Measurements from ENCODE around the gene PLG. TPM values are rescaled to one million over a fixed set of nuclear protein-coding genes. Genes with fewer than 3 reads are reported as not detected.
"Not testable (repeated sequence)": the region's sequence is repeated elsewhere in the genome, so short reads cannot be mapped to it uniquely, and the experiment has no call there.

The PLG gene
- total RNA-seq, 2 donors from 2014 or later: not detected

DNA sequence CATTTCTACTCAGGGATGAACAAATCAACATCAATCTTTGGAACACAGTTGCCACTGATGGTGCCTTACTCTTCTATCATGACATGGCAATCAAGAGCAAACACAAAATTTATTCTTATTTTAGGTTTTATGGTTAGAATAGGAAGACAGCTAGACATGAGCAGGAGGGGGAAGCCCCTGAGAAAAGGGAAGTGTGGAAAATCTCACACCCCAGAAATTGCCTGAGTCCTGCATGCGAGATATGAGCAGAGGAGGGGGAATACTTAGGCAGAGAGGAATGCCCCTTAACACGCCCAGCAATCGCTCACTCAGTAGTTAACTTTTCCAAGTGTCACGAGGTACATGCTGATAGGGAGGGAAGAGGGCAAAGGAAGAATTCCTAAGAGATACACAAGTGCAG, 79.3 kb downstream of the PLG start:
- Histone ChIP-seq H3K4me3 (no peak overlapping the region), H3K36me3 (no peaks in the 10 kb centered on the region), H3K27ac (no peak overlapping the region), H3K9me3 (no peaks in the 10 kb centered on the region), H3K27me3 (replicated peaks; ENCODE audit: insufficient read depth) (no peaks in the 10 kb centered on the region), H3K4me1 (ENCODE audit: control insufficient read depth in 1 of 2, low read depth in 2 of 2) (no peaks in the 10 kb centered on the region)
- DNase-seq (ENCODE audit: low spot score): no peak
- TF ChIP-seq, protein P1, sequence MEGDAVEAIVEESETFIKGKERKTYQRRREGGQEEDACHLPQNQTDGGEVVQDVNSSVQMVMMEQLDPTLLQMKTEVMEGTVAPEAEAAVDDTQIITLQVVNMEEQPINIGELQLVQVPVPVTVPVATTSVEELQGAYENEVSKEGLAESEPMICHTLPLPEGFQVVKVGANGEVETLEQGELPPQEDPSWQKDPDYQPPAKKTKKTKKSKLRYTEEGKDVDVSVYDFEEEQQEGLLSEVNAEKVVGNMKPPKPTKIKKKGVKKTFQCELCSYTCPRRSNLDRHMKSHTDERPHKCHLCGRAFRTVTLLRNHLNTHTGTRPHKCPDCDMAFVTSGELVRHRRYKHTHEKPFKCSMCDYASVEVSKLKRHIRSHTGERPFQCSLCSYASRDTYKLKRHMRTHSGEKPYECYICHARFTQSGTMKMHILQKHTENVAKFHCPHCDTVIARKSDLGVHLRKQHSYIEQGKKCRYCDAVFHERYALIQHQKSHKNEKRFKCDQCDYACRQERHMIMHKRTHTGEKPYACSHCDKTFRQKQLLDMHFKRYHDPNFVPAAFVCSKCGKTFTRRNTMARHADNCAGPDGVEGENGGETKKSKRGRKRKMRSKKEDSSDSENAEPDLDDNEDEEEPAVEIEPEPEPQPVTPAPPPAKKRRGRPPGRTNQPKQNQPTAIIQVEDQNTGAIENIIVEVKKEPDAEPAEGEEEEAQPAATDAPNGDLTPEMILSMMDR (IDR thresholded peaks at IDR 0.05): no peak
- ATAC-seq (ENCODE audit: insufficient number of reproducible peaks, low FRiP score, low read depth): no peak

DNA sequence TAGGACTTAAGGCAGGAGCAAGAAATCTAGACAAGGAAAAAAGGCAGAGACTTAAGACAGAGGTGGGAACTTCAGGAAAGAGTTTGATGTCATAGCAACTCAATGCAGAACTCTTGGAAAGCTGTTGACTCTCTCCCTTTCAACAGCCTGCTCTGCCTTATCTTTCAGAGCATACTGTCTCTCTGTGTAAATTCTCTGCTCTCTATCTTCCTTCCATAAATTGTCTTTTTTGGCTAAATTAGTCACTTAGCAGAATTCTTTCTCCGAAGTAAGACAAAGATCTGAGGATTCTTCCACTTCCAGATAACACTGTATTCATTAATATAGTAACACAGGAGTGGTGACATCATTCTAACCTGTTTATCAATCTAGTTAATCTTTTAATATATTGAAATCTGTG, 80.2 kb downstream of the PLG start:
- ATAC-seq (ENCODE audit: insufficient number of reproducible peaks, low FRiP score, low read depth) (no peak), DNase-seq (ENCODE audit: low spot score) (no peak)
- no peaks in the 10 kb centered on the region for H3K9me3 ChIP-seq
- no peaks in the 10 kb centered on the region for H3K4me1 ChIP-seq (ENCODE audit: control insufficient read depth in 1 of 2, low read depth in 2 of 2)
- TF ChIP-seq, protein P1 (IDR thresholded peaks at IDR 0.05): no peak
- H3K27ac ChIP-seq: no peak overlapping the region
- no peaks in the 10 kb centered on the region for H3K27me3 ChIP-seq (replicated peaks; ENCODE audit: insufficient read depth)
- no peak overlapping the region for H3K4me3 ChIP-seq
- H3K36me3 ChIP-seq: no peaks in the 10 kb centered on the region

DNA sequence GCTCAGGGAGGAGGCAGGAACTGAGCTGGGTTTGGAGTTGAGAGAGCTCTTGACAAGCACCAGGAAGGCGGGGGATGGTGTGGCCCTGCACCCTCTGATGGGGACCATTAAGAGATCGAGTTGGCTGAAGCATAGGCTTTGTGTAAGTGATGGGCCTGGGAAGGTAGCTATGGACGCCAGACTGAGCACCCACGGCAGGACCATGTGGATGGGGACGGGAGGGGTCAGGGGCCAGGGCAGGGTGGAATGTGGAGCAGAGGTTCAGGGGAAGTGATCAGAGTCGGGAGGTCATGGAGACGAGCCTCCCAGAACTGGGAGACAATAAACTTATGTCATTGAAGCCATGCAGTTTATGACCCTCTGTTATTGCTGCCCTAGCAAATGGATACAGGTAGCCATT, 81.7 kb downstream of the PLG start:
- DNase-seq (ENCODE audit: low spot score) (no peak), ATAC-seq (ENCODE audit: insufficient number of reproducible peaks, low FRiP score, low read depth) (no peak)
- no peaks in the 10 kb centered on the region for H3K27me3 ChIP-seq (replicated peaks; ENCODE audit: insufficient read depth)
- no peak overlapping the region for H3K4me3 ChIP-seq
- H3K27ac ChIP-seq: no peak overlapping the region
- no peaks in the 10 kb centered on the region for H3K9me3 ChIP-seq
- TF ChIP-seq, protein P1 (IDR thresholded peaks at IDR 0.05): no peak
- no peaks in the 10 kb centered on the region for H3K4me1 ChIP-seq (ENCODE audit: control insufficient read depth in 1 of 2, low read depth in 2 of 2)
- no peaks in the 10 kb centered on the region for H3K36me3 ChIP-seq

DNA sequence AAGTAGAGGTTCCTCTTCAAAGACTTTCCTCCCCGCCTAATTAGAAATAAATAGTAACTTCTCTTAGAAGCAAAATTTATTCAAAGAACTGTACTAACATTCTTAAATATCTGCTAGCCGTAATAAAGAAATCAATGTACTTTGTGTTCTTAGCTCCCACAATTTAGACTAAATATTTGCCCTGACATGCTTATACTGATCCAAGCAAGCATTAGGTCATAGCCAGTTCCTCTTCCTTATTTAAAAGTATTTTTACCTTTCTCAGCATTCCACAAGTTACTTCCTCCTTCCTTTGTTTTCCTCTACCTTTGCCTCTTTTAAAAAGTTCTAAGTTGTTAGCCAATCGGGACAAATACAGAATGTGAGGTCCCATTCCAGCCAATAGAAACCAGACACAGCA, 86.1 kb downstream of the PLG start:
- not testable (repeated sequence) for DNase-seq (ENCODE audit: low spot score); H3K27me3 ChIP-seq (replicated peaks; ENCODE audit: insufficient read depth); H3K4me1 ChIP-seq (ENCODE audit: control insufficient read depth in 1 of 2, low read depth in 2 of 2); H3K4me3 ChIP-seq; H3K9me3 ChIP-seq; H3K36me3 ChIP-seq; H3K27ac ChIP-seq; ATAC-seq (ENCODE audit: insufficient number of reproducible peaks, low FRiP score, low read depth)

DNA sequence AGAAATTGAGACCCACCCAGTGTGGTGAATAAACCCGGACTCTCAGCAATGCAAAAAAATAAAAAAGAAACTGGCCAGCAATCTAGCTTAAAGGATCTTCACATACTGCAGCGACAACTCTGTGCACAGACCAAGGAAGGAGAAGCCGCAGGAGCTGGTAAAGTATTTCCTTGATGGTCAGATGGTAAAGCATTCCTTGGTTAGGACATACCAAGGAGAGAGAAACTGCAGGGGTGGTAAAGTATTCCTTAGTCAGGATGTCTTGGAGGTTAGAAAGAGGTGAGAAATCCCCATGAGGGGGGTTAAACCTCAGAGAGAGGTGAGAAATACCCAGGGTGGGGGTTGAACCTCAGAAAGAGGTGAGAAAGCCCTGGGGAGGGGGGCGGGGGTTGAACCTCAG, 86.8 kb downstream of the PLG start:
- H3K27me3 ChIP-seq (replicated peaks; ENCODE audit: insufficient read depth): no peaks in the 10 kb centered on the region
- H3K36me3 ChIP-seq: no peaks in the 10 kb centered on the region
- TF ChIP-seq, protein P1 (IDR thresholded peaks at IDR 0.05): no peak
- ATAC-seq (ENCODE audit: insufficient number of reproducible peaks, low FRiP score, low read depth) (no peak), DNase-seq (ENCODE audit: low spot score) (no peak)
- H3K27ac ChIP-seq: no peak overlapping the region
- no peaks in the 10 kb centered on the region for H3K9me3 ChIP-seq
- H3K4me3 ChIP-seq: no peak overlapping the region
- no peaks in the 10 kb centered on the region for H3K4me1 ChIP-seq (ENCODE audit: control insufficient read depth in 1 of 2, low read depth in 2 of 2)

DNA sequence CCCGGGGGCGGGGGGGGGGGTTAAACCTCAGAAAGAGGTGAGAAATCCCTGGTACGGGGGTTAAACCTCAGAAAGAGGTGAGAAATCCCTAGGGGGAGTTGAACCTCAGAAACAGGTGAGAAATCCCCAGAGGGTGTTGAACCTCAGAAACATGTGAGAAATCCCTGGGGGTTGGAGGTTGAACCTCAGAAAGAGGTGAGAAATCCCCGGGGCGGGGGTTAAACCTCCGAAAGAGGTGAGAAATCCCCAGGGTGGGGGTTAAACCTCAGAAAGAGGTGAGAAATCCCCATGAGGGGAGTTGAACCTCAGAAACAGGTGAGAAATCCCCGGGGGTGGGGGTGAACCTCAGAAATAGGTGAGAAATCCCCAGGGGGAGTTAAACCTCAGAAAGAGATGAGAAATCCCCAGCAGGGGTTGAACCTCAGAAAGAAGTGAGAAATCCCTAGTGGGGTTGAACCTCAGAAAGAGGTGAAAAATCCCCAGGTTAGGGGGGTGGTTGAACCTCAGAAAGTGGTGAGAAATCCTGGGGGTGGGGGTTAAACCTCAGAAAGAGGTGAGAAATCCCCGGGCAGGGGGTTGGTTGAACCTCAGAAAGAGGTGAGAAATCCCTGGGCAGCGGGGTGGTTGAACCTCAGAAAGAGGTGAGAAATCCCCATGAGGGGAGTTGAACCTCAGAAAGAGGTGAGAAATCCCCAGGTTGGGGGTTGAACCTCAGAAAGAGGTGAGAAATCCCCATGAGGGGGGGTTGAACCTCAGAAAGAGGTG, 87.4 kb downstream of the PLG start:
- Histone ChIP-seq H3K4me1 (ENCODE audit: control insufficient read depth in 1 of 2, low read depth in 2 of 2) (no peaks in the 10 kb centered on the region), H3K27ac (no peak overlapping the region), H3K27me3 (replicated peaks; ENCODE audit: insufficient read depth) (no peaks in the 10 kb centered on the region), H3K4me3 (no peak overlapping the region), H3K36me3 (no peaks in the 10 kb centered on the region), H3K9me3 (no peaks in the 10 kb centered on the region)
- ATAC-seq (ENCODE audit: insufficient number of reproducible peaks, low FRiP score, low read depth) (no peak), DNase-seq (ENCODE audit: low spot score) (no peak)
- TF ChIP-seq, protein P1 (IDR thresholded peaks at IDR 0.05): no peak
